Epithelial cell of esophagus (primary cell): ENCODE results near the gene PITX1.

Experiments used
- DNase-seq: peaks from one replicate; pipeline ENCODE4 v3.0.0; 2010; ENCODE audit warnings: low read depth
- H3K4me3 ChIP-seq: 2 replicates; pipeline ENCODE4 v1.5.1; 2011; ENCODE audit warnings: mild to moderate bottlenecking, low read length, control low read depth
- CTCF ChIP-seq: IDR thresholded peaks from 2 replicates; pipeline ENCODE4 v1.5.1; 2011; ENCODE audit warnings: low read depth, mild to moderate bottlenecking, low read length, control low read depth, inconsistent platforms; ENCODE audit not compliant: insufficient read depth; ENCODE audit errors: missing control alignments

The PITX1 gene

GRCh38 chr5:135030123-135030955 lies 3.7 kb downstream of the PITX1 start:
- H3K4me3 ChIP-seq: peak overlapping the region; percentile 96
- TF ChIP-seq CTCF: no peak
- no peak for DNase-seq

- no peak for DNase-seq
- H3K4me3 ChIP-seq: no peak overlapping the region
- no peak for TF ChIP-seq CTCF
Measured at GRCh38 chr5:135029477-135030122, 4.4 kb downstream of the PITX1 start.

GRCh38 chr5:135028791-135029476 lies 5.1 kb downstream of the PITX1 start:
- H3K4me3 ChIP-seq: no peak overlapping the region
- DNase-seq: no peak
- no peak for TF ChIP-seq CTCF

GRCh38 chr5:135027697-135028615 lies 6.1 kb downstream of the PITX1 start:
- no peak for DNase-seq
- H3K4me3 ChIP-seq: no peak overlapping the region
- TF ChIP-seq CTCF: no peak

- no peak for DNase-seq
- H3K4me3 ChIP-seq: no peak overlapping the region
- TF ChIP-seq CTCF: no peak
Measured at GRCh38 chr5:135027266-135027696, 6.7 kb downstream of the PITX1 start.

- no peak for DNase-seq
- H3K4me3 ChIP-seq: no peak overlapping the region
- no peak for TF ChIP-seq CTCF
Measured at GRCh38 chr5:135026645-135027265, 7.3 kb downstream of the PITX1 start.
